VCaP (cell line): ENCODE data around the gene C1QL3.

Experiments
- H3K27ac ChIP-seq: fragments of 450-650 bp; 2 replicates; pipeline ENCODE4 v1.5.1; 2017
- TF ChIP-seq, protein P1 (sequence below): fragments of 450-650 bp; conservative IDR thresholded peaks from 2 replicates; pipeline ENCODE4 v1.5.1; 2017; ENCODE audit warnings: mild to moderate bottlenecking, moderate library complexity

Gene C1QL3

DNA sequence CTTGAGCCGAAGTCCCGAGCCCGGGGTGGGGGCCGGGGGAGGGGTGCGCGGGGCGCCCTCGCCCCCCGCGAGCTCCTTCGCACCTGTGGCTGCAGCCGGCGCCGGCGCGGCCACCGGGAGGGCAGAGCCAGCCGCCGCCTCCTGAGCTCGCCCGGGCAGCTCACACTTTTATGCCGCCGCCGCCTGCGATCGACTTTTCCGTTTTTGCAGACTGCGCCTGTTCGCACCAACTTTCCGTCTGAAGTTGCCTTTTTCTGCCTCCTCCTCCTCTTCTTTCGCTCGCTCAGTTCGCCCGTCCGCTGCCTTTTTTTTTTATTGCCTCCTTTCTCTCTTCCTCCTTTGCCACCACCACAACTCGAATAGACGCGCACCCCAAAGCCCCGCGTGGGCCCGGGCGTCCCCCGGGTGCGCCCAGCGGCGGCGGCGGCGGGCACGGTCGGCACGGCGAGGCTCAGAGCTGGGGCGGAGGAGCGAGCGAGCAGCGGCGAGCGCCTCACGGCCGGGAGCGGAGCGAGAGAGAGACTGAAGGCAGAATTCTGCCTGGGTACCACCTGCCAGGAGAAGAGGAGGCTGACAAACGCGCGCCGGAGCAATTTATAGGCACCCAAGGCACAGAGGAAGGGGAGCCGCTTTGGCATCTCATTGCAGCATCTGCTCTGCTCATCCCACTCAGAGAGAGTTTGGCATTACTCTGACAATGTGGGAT is at the start of gene C1QL3:
Gene C1QL3 (minus strand): TSS at position 569 of the 706 bp plus-strand sequence. CDS start 814 bp downstream, outside the sequence.
- no peak within 1 kb of the TSS for H3K27ac ChIP-seq
- TF ChIP-seq, protein P1, sequence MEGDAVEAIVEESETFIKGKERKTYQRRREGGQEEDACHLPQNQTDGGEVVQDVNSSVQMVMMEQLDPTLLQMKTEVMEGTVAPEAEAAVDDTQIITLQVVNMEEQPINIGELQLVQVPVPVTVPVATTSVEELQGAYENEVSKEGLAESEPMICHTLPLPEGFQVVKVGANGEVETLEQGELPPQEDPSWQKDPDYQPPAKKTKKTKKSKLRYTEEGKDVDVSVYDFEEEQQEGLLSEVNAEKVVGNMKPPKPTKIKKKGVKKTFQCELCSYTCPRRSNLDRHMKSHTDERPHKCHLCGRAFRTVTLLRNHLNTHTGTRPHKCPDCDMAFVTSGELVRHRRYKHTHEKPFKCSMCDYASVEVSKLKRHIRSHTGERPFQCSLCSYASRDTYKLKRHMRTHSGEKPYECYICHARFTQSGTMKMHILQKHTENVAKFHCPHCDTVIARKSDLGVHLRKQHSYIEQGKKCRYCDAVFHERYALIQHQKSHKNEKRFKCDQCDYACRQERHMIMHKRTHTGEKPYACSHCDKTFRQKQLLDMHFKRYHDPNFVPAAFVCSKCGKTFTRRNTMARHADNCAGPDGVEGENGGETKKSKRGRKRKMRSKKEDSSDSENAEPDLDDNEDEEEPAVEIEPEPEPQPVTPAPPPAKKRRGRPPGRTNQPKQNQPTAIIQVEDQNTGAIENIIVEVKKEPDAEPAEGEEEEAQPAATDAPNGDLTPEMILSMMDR: no peak

DNA sequence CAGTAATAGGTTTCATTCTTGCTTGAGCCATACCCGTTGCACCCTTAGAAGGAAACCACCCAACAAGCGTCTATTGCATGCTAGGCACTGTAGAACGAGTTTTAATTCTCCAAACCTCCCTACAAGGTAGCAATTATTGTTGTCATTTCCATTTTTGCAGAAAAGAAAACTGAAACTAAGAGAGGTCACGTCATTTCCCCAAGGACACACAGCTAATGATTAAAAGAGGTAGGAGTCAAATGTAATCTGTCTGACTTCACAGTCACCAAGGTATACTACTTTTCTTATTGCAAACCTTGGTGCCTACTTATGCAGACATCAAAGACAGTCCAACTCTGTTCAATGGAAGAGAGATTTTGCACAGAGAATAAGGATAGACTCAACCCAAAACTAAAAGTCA is 49.1 kb upstream of the C1QL3 start:
- TF ChIP-seq, protein P1: no peak
- no peak overlapping the region for H3K27ac ChIP-seq

DNA sequence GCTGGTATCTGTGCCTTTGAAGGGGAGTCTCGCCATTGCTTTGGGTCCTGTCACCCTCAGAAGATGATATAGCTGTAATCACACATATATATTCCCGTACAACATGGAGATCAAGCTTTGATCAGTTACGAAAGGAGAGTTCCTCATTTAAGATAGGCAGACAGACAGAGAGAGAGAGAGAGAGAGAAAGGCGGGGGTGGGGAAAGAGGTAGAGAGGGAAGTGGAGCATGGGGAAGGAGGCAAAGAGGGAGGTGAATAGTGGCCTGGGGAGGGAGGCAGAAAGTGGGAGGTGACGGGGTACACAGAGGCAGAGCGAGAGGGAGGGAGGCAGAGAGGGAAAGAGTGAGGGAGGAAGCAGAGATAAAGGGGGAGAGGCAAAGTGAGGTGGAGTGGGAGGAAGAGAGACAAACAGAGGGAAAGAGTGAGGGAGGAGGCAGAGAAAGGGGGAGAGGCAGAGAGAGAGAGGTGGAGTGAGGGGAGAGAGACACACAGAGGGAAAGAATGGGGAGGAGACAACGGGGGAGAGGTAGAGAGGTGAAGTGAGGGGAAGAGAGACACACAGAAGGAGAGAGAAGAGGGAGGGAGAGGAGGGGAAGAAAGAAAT is 44.6 kb upstream of the C1QL3 start:
- TF ChIP-seq, protein P1: no peak
- H3K27ac ChIP-seq: no peak overlapping the region

DNA sequence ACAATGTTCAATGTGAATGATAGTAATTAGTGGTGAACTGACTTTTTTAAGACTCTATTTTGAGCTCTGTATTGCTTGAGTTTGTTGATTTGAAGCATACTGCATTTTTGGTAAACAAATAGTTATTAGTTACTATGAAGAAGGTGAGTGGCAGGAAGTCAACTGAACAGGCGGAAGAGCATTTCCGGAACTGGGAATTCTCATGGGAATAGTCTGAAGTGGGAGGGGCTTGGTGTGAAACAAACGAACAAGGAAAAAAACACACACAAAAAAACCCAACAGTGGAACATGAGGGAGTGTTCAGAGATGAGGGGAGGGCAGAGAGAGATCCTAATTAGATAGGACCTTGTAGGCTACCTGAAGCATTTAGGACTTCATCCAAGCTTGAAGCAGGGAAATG is 43.9 kb upstream of the C1QL3 start:
- TF ChIP-seq, protein P1: no peak
- H3K27ac ChIP-seq: no peak overlapping the region

DNA sequence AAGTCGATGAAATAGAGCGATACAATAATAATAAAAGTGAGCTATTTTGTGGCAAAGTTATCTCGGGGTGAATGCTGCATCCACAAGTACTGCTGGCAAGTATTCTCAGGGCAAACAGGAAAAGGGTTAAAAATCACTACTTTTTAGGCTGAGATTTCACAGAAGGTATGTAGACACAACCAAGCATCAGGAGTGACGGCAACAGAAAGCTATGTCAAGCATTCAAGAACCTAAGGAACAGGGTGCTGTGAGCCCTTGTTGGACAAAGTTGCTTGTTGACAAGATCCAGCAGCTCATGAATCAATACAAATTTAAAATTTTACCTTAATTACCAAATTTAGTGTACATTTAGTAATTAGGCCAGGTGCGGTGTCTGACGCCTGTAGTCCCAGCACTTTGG is 41.2 kb upstream of the C1QL3 start:
- TF ChIP-seq, protein P1: no peak
- no peak overlapping the region for H3K27ac ChIP-seq

DNA sequence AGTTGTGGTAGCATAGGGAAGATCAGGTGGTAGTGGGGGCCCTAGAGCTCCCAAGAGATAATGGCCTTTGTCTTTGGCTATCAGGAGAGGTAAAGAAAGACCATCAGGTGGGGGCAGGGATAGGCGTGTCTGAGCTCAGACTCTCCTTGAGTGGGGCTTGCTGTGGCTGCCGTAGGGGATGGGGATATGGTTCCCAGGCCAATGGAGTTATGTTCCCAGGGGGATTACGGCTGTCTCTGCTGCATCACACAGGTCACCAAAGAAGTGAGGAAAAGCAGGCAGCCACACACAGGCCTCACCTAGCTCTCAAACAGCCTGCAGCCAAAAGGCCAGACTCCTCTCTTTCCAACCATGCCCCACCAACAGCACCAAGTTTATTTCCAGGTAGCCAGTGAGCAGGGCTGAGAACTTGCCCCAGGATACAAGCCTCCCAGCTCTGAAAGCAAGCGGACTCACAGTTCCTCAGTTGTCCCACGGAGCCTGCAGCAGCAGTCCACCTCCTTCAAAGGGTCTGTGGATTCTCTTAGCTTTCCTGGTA is 37.6 kb upstream of the C1QL3 start:
- TF ChIP-seq, protein P1: no peak

DNA sequence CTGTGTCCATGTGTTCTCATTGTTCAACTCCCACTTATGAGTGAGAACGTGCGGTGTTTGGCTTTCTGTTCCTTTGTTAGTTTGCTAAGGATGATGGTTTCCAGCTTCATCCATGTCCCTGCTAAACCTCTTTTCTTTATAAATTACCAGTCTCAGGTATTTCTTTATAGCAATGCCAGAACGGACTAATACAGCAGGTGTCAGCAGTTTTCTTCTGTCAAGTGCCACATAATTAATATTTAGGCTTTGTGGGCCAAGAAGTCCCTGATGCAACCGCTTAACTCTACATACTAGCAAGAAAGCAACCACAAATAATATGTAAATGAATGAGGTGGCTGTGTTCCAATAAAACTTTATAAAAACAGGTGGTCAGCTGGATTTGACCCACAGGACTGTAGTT is 26.3 kb upstream of the C1QL3 start:
- TF ChIP-seq, protein P1: no peak

More for the DNA sequence above, 37.6 kb upstream of the C1QL3 start:
- H3K27ac ChIP-seq: no peak overlapping the region

More for the DNA sequence above, 26.3 kb upstream of the C1QL3 start:
- no peak overlapping the region for H3K27ac ChIP-seq
